ENCODE data around the gene STK24. TPM values are rescaled to one million over a fixed set of nuclear protein-coding genes. Genes with fewer than 3 reads are reported as not detected.

The STK24 gene
- total RNA-seq, 1 experiment from 2014 or later, result 93.2 TPM

DNA sequence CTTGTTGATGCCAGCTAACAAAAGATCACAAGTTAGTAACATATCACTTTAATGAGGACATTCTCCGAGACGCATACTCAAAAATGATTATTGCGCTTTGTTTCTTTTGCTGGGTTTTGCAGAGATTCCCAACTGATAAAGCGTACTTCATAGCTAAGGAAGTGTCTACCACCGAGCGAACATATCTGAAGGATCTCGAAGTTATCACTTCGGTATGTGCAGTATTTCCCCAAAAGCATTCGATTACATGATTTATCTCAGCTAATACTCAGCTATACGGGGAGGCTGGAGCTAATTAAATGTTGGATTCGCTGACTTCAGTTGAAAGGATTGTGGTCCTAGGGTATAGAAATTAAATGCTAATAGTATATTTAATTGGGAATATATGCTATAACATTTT lies 166.3 kb downstream of the STK24 start:
- DNase-seq (ENCODE audit: low read depth), result no peak

GRCh38 chr13:98409281-98409680 lies 167.6 kb downstream of the STK24 start:
- no peak for DNase-seq (ENCODE audit: low read depth)

- DNase-seq (ENCODE audit: low read depth), result no peak
Observed at GRCh38 chr13:98407575-98407974, 169.3 kb downstream of the STK24 start.

DNA sequence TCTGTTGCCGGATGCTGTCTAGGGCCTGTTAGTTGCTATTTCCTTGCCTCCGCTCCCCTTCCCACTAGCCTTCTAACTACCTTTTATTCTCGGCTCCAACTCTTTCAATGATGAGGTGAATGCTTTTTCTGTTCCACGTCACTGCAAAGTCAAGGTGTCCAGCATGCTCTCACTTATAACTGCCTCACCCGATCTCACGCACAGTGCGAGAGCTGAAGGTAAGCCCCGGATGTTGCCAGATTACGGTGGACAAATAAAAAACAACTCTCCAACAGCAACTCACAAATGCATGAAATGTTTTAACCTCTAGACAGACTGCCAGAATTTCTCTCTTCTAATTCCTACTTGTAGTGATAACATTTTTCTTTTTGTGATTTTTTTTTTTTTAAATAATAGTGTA lies 169.9 kb downstream of the STK24 start:
- no peak for DNase-seq (ENCODE audit: low read depth)

DNA sequence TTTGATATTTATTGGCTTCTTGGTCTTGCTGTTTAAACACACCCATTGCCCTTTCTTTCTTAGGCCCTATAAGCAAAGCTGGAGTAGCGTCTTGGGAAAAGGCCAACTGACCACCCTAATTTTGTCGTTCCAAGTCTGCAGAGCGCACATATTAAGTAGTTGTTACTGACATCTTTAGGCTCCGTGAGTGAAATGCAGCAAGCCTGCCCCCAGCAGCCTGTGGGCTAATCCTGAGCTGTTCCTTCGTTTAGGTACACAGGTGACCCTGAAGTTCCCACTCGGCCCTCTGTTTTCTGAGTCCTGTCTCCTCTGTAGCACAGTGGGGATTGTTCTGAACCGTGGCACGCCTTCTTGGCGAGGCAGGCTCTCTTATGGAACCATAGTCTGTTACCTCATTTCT lies 170.5 kb downstream of the STK24 start:
- DNase-seq (ENCODE audit: low read depth), result no peak

GRCh38 chr13:98405690-98406344 lies 171.1 kb downstream of the STK24 start:
- DNase-seq (ENCODE audit: low read depth), result no peak

DNA sequence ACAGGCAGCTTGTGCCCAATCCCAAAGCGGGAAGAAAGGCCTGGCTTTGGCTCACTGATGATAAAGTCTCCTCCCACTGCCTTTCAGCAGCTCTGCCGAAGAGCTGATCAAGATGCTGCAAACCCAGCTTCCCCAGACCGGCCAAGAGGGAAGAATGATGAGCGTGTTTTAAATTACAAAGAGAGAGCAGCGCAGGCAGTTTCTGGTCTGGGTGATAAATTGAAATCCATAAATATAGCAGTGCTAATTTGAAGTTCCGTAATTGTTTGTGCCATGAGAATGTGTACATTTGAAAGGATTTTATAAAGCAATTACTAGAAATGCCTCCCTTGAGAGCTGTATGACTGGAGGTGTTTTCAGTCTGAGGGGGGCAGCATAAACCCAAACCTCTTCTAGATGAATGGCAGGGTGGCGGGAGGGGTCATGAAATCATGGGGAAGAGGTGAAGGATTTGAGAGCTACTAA lies 171.8 kb downstream of the STK24 start:
- no peak for DNase-seq (ENCODE audit: low read depth)

DNA sequence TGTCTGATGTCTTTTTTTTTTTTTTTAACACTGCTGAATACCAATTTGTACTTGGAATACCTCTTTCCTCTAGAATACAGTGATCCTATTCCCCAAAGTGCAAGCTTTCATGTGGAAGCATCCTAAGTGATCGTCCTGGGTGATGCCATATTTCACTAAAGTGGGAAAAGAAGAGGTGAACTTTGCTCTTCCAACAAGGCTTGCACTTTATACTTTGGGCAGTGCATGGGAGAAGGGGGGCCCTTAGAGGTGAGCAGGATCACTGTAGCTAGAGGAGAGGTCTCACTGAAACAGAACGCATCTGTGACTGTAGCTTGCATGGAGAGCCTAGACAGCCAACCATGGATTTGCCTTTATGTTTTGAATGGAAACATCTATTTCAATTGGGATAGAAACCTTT lies 173.8 kb downstream of the STK24 start:
- no peak for DNase-seq (ENCODE audit: low read depth)

DNA sequence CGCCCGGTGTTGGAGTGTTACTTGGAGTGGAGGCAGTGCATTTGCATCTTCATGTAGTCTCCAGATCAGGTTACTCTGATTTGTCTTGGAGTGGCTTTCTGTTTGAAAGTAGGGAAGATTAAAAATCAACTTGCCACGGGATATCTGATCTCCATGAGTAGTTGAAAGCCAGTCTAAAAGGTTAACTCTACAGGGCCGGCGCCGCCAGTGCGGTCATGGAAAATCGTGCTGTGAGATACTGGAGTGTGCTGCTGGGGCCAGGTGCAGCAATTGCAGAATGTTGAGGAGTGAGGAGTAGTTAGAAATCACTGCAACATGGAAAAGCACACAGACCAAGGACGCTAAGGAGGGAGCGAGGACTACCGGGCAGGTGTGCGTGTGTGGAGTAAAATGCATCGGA lies 175.0 kb downstream of the STK24 start:
- no peak for DNase-seq (ENCODE audit: low read depth)

DNA sequence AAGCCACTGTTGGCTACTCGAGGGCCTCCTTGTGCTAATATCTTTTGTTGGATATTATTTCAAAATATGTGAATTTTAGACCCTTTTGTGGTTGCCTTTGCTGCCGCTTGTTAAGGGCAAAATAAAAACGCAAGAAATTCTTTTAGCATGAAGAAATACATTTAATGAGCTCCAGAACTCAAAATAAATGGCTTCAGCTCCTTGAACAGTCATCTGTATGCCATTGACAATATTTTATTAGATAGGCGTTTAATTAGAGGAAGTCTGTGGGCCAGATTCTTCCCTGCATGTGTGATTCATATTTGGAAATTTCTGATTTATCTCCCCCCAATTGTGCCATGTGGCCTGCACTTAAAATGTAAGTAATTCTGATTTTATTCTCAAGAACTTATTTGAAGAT lies 177.2 kb downstream of the STK24 start:
- no peak for DNase-seq (ENCODE audit: low read depth)

GRCh38 chr13:98398581-98398980 lies 178.3 kb downstream of the STK24 start:
- DNase-seq (ENCODE audit: low read depth), result no peak

GRCh38 chr13:98397861-98398260 lies 179.0 kb downstream of the STK24 start:
- no peak for DNase-seq (ENCODE audit: low read depth)

GRCh38 chr13:98397221-98397620 lies 179.7 kb downstream of the STK24 start:
- no peak for DNase-seq (ENCODE audit: low read depth)

GRCh38 chr13:98396071-98396710 lies 180.7 kb downstream of the STK24 start:
- DNase-seq (ENCODE audit: low read depth), result no peak

Other genes with a start within 250 kb of the STK24 start
- gene SLC15A1, start 175.6 kb upstream of the STK24 start, total RNA-seq (2014; rRNA removed; shearing (Covaris generic)), result not detected in 2 replicates

All from M059J (cell line).